GM12878 (cell line): ENCODE measurements around the gene IZUMO1. TPM values are rescaled to one million over a fixed set of nuclear protein-coding genes. Genes with fewer than 3 reads are reported as not detected.

Source experiments
- BRCA1 ChIP-seq: IDR thresholded peaks from 2 replicates; pipeline ENCODE4 v1.6.1; 2011; ENCODE audit warnings: low read depth, low read length, improper control_type of control experiment
- CEBPZ ChIP-seq: fragments of 150-350 bp; IDR thresholded peaks from 2 replicates; pipeline ENCODE4 v1.6.1; 2016; ENCODE audit warnings: low read depth, low read length
- DPF2 ChIP-seq: fragments of 450-650 bp; IDR thresholded peaks from 2 replicates; pipeline ENCODE4 v1.6.1; 2017; ENCODE audit warnings: mild to moderate bottlenecking
- EP300 ChIP-seq, 2 experiments: fragments of 150-350 bp in 1 of 2; IDR thresholded peaks; 2 replicates each; pipeline ENCODE4 v1.6.1; 2011 to 2012; ENCODE audit warnings: low read depth in 2 of 2, low read length in 2 of 2, borderline replicate concordance in 1 of 2, improper control_type of control experiment in 1 of 2, inconsistent platforms in 1 of 2; ENCODE audit not compliant: control insufficient read depth in 1 of 2
- MYC ChIP-seq: IDR thresholded peaks from 2 replicates; pipeline ENCODE4 v1.6.1; 2011; ENCODE audit warnings: mild to moderate bottlenecking, low read length, moderate library complexity, inconsistent platforms; ENCODE audit not compliant: insufficient read depth, insufficient replicate concordance, insufficient read length, severe bottlenecking
- SIN3A ChIP-seq: IDR thresholded peaks from 2 replicates; pipeline ENCODE4 v1.6.1; 2012; ENCODE audit warnings: low read depth, low read length, improper control_type of control experiment
- polyA plus RNA-seq, 11 experiments: library from polyadenylated mRNA; depleted of rRNA in 4 of 11; unstranded in 6 of 11; stranded (reverse) in 5 of 11; fragments of >200 nt; fragmentation: Nextera tagmentation in 4 of 11; fragmentation: Illumina TruSeq in 1 of 11; extraction: Ambion mirVana in 4 of 11; extraction: Trizol in 1 of 11; gene quantifications; 1 replicate in 1 of 11; 2 replicates in 10 of 11; pipeline versions ENCODE4 v1.2.1 to v1.2.3, GENCODE V29; 2011 to 2016; ENCODE audit warnings: inconsistent platforms in 2 of 11, missing spikeins in 2 of 11, low read depth in 1 of 11
- total RNA-seq, 4 experiments: library from RNA; depleted of rRNA in 3 of 4; stranded (reverse); fragments of >200 nt in 3 of 4; fragmentation: Illumina TruSeq in 1 of 4; extraction: Trizol in 1 of 4; gene quantifications; 2 replicates each; pipeline versions ENCODE4 v1.2.1 to v1.2.3, GENCODE V29; 2013 to 2021

Gene IZUMO1
- total and polyA plus RNA-seq, 10 of the 15 experiments (the other 5 are each of a cell fraction or from before 2014, with no cell fraction given): not detected

- no peak for TF ChIP-seq MYC
- TF ChIP-seq CEBPZ: peak; percentile 32; the same call in 1 of the 2 replicates
- no peak for TF ChIP-seq EP300 (IDR thresholded peaks at IDR 0.05; ENCODE audit: borderline replicate concordance in 1 of 2, control insufficient read depth in 1 of 2, low read depth in 2 of 2, low read length in 2 of 2)
- no peak for TF ChIP-seq SIN3A
- no peak for TF ChIP-seq BRCA1
- TF ChIP-seq DPF2: peak; percentile 31; the same call in 1 of the 2 replicates
These were observed 32.6 kb downstream of the IZUMO1 start (continued) for GRCh38 chr19:48713864-48714755.
